Astrocyte (in vitro differentiated cells and primary cell): ENCODE results near the gene IGF2R. TPM values are rescaled to one million over a fixed set of nuclear protein-coding genes. Genes with fewer than 3 reads are reported as not detected.

ENCODE experiments used
- DNase-seq: peaks from one replicate; pipeline ENCODE4 v3.0.0-alpha.2; 2010; ENCODE audit warnings: low read depth
- FAIRE-seq: peaks from 2 replicates; lab custom pipeline; 2011; peaks lifted over from hg19 to GRCh38; lab: Jason Lieb, UNC
- H2AFZ ChIP-seq: 2 replicates; pipeline ENCODE4 v1.6.0; 2012; ENCODE audit warnings: low read depth, low read length, inconsistent platforms
- H3K27ac ChIP-seq: 2 replicates; pipeline ENCODE4 v1.5.1; 2011; ENCODE audit warnings: low read depth, low read length, inconsistent platforms
- H3K27me3 ChIP-seq: 2 replicates; pipeline ENCODE4 v1.6.0; 2011; ENCODE audit warnings: low read length, inconsistent platforms; ENCODE audit not compliant: insufficient read depth
- H3K36me3 ChIP-seq: 2 replicates; pipeline ENCODE4 v1.5.1; 2011; ENCODE audit warnings: low read length, inconsistent platforms; ENCODE audit not compliant: insufficient read depth
- H3K4me1 ChIP-seq: 2 replicates; pipeline ENCODE4 v1.5.1; 2011; ENCODE audit warnings: low read length, inconsistent platforms; ENCODE audit not compliant: insufficient read depth
- H3K4me2 ChIP-seq: 2 replicates; pipeline ENCODE4 v1.6.0; 2012; ENCODE audit warnings: low read length, inconsistent platforms
- H3K4me3 ChIP-seq: 2 replicates; pipeline ENCODE4 v1.5.1; 2011; ENCODE audit warnings: low read depth, mild to moderate bottlenecking, low read length, inconsistent platforms; ENCODE audit not compliant: insufficient read depth
- H3K79me2 ChIP-seq: 2 replicates; pipeline ENCODE4 v1.6.0; 2012; ENCODE audit warnings: mild to moderate bottlenecking, low read length, inconsistent platforms; ENCODE audit not compliant: insufficient read depth
- H3K9ac ChIP-seq: 2 replicates; pipeline ENCODE4 v1.6.0; 2012; ENCODE audit warnings: mild to moderate bottlenecking, low read length, inconsistent platforms
- H3K9me3 ChIP-seq: 2 replicates; pipeline ENCODE4 v1.5.1; 2012; ENCODE audit warnings: low read depth, mild to moderate bottlenecking, low read length, inconsistent platforms; ENCODE audit not compliant: insufficient read depth
- H4K20me1 ChIP-seq: 2 replicates; pipeline ENCODE4 v1.6.0; 2012; ENCODE audit warnings: low read length, inconsistent platforms; ENCODE audit not compliant: insufficient read depth
- H3K27ac Mint-ChIP-seq: one replicate; pipeline ENCODE4 v1.8.0; 2021; ENCODE audit warnings: mild to moderate bottlenecking, mixed read lengths; ENCODE audit not compliant: unreplicated experiment
- H3K27me3 Mint-ChIP-seq: one replicate; pipeline ENCODE4 v1.8.0; 2021; ENCODE audit warnings: low read depth, mixed read lengths; ENCODE audit not compliant: unreplicated experiment
- H3K36me3 Mint-ChIP-seq: one replicate; pipeline ENCODE4 v1.8.0; 2021; ENCODE audit warnings: low read depth, mixed read lengths; ENCODE audit not compliant: unreplicated experiment
- H3K4me1 Mint-ChIP-seq: one replicate; pipeline ENCODE4 v1.8.0; 2021; ENCODE audit warnings: low read depth, mixed read lengths; ENCODE audit not compliant: unreplicated experiment
- H3K4me3 Mint-ChIP-seq: one replicate; pipeline ENCODE4 v1.8.0; 2021; ENCODE audit warnings: mild to moderate bottlenecking, moderate library complexity, mixed read lengths; ENCODE audit not compliant: unreplicated experiment
- H3K9me3 Mint-ChIP-seq: one replicate; pipeline ENCODE4 v1.8.0; 2021; ENCODE audit warnings: mild to moderate bottlenecking, mixed read lengths; ENCODE audit not compliant: unreplicated experiment
- CTCF ChIP-seq: IDR thresholded peaks from 2 replicates; pipeline ENCODE4 v1.5.1; 2011; ENCODE audit warnings: low read depth, mild to moderate bottlenecking, inconsistent platforms, low read length, moderate library complexity; ENCODE audit not compliant: insufficient read depth
- EZH2 ChIP-seq: IDR thresholded peaks from 2 replicates; pipeline ENCODE4 v1.6.1; 2012; ENCODE audit warnings: mild to moderate bottlenecking, low read length, inconsistent platforms; ENCODE audit not compliant: insufficient read depth
- total RNA-seq: library from RNA; stranded (reverse); gene quantifications from 2 replicates; pipeline ENCODE4 v1.2.1, GENCODE V29; 2021

IGF2R gene
- total RNA-seq, 1 donor from 2014 or later: 173 TPM

GRCh38 chr6:159972506-159973268 lies 3.8 kb downstream of the IGF2R start:
- Mint-ChIP-seq H3K36me3 (no peaks in the 10 kb centered on the region), H3K4me3 (no peak overlapping the region), H3K4me1 (peaks cover 31% of the 10 kb centered on the region), H3K27me3 (no peaks in the 10 kb centered on the region), H3K9me3 (no peaks in the 10 kb centered on the region), H3K27ac (peak overlapping the region; percentile 76)
- no peak overlapping the region for H3K9ac ChIP-seq
- H3K79me2 ChIP-seq: peaks cover 84% of the 10 kb centered on the region
- FAIRE-seq (no peak), DNase-seq (no peak)
- no peak for TF ChIP-seq EZH2
- TF ChIP-seq CTCF: no peak
- H3K27me3 ChIP-seq: no peaks in the 10 kb centered on the region
- H3K9me3 ChIP-seq: no peaks in the 10 kb centered on the region
- peaks cover 13% of the 10 kb centered on the region for H3K4me1 ChIP-seq
- no peak overlapping the region for H2AFZ ChIP-seq
- no peak overlapping the region for H3K27ac ChIP-seq
- H3K4me2 ChIP-seq: no peak overlapping the region
- H3K36me3 ChIP-seq: no peaks in the 10 kb centered on the region
- peaks cover 67% of the 10 kb centered on the region for H4K20me1 ChIP-seq
- no peak overlapping the region for H3K4me3 ChIP-seq

- TF ChIP-seq CTCF (no peak), EZH2 (no peak)
- no peaks in the 10 kb centered on the region for H3K27me3 Mint-ChIP-seq
- peaks cover 38% of the 10 kb centered on the region for H3K4me1 Mint-ChIP-seq
- Histone ChIP-seq H2AFZ (no peak overlapping the region), H3K4me2 (no peak overlapping the region), H3K27me3 (no peaks in the 10 kb centered on the region), H3K4me1 (peaks cover 17% of the 10 kb centered on the region), H3K36me3 (no peaks in the 10 kb centered on the region), H3K9me3 (no peaks in the 10 kb centered on the region), H4K20me1 (peaks cover 74% of the 10 kb centered on the region), H3K27ac (no peak overlapping the region), H3K79me2 (peaks cover 91% of the 10 kb centered on the region), H3K9ac (no peak overlapping the region), H3K4me3 (no peak overlapping the region)
- no peak overlapping the region for H3K27ac Mint-ChIP-seq
- FAIRE-seq (no peak), DNase-seq (no peak)
- no peaks in the 10 kb centered on the region for H3K36me3 Mint-ChIP-seq
- H3K4me3 Mint-ChIP-seq: no peak overlapping the region
- no peaks in the 10 kb centered on the region for H3K9me3 Mint-ChIP-seq
Observed at GRCh38 chr6:159973406-159973805, 4.5 kb downstream of the IGF2R start.

- peaks cover 43% of the 10 kb centered on the region for H3K4me1 Mint-ChIP-seq
- TF ChIP-seq EZH2: no peak
- no peak for TF ChIP-seq CTCF
- DNase-seq: peak; percentile 69
- no peaks in the 10 kb centered on the region for H3K36me3 Mint-ChIP-seq
- H3K4me1 ChIP-seq: peaks cover 23% of the 10 kb centered on the region
- H3K9me3 ChIP-seq: no peaks in the 10 kb centered on the region
- no peak overlapping the region for H3K4me3 Mint-ChIP-seq
- H4K20me1 ChIP-seq: peaks cover 80% of the 10 kb centered on the region
- no peak overlapping the region for H2AFZ ChIP-seq
- no peak overlapping the region for H3K27ac Mint-ChIP-seq
- peaks cover 96% of the 10 kb centered on the region for H3K79me2 ChIP-seq
- FAIRE-seq: no peak
- no peaks in the 10 kb centered on the region for H3K27me3 Mint-ChIP-seq
- H3K4me2 ChIP-seq: no peak overlapping the region
- no peak overlapping the region for H3K4me3 ChIP-seq
- no peaks in the 10 kb centered on the region for H3K27me3 ChIP-seq
- H3K27ac ChIP-seq: no peak overlapping the region
- H3K9ac ChIP-seq: no peak overlapping the region
- no peaks in the 10 kb centered on the region for H3K9me3 Mint-ChIP-seq
- H3K36me3 ChIP-seq: no peaks in the 10 kb centered on the region
Observed at GRCh38 chr6:159973951-159974350, 5.1 kb downstream of the IGF2R start.
